Lower leg skin (tissue), 3 donors: ENCODE data around the gene PLB1.

Experiments used
- POLR2A ChIP-seq, 2 donors: fragments of 450-650 bp; IDR thresholded peaks; one replicate each; pipeline ENCODE4 v1.6.1; 2016 to 2017; ENCODE audit warnings: antibody characterized with exemption in 2 of 2, mild to moderate bottlenecking in 1 of 2, moderate library complexity in 1 of 2
- TF ChIP-seq, protein P1 (sequence below), 3 donors: fragments of 450-650 bp; IDR thresholded peaks; one replicate each; pipeline ENCODE4 v1.5.1; 2016; ENCODE audit warnings: antibody characterized with exemption in 3 of 3, mild to moderate bottlenecking in 3 of 3, moderate library complexity in 2 of 3

DNA sequence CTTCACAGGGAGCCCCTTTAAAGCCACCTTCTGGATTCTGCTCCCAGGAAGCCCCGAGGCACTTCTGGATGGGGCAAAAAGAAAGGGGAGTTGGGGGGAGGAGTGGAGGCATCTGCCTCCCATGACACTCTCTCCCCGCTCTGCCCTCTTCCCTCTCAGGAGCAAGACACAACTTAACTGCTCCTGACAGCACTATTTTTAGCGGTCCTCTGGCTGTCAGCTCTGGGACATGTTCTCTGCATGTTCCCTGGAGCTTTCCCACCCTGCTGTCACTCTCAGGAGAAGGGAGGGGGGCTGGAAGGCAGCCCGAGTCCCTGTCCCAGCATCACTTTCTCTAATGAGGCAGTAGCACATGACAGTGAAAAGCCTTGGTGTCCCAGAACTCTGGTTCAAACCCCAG is 32.3 kb downstream of the PLB1 start:
- no peak for TF ChIP-seq POLR2A (IDR thresholded peaks at IDR 0.05)
- TF ChIP-seq, protein P1, sequence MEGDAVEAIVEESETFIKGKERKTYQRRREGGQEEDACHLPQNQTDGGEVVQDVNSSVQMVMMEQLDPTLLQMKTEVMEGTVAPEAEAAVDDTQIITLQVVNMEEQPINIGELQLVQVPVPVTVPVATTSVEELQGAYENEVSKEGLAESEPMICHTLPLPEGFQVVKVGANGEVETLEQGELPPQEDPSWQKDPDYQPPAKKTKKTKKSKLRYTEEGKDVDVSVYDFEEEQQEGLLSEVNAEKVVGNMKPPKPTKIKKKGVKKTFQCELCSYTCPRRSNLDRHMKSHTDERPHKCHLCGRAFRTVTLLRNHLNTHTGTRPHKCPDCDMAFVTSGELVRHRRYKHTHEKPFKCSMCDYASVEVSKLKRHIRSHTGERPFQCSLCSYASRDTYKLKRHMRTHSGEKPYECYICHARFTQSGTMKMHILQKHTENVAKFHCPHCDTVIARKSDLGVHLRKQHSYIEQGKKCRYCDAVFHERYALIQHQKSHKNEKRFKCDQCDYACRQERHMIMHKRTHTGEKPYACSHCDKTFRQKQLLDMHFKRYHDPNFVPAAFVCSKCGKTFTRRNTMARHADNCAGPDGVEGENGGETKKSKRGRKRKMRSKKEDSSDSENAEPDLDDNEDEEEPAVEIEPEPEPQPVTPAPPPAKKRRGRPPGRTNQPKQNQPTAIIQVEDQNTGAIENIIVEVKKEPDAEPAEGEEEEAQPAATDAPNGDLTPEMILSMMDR (IDR thresholded peaks at IDR 0.05) = no peak
